NCI-H2171 treated with DMSO at 0.1 percent for 48 hours (cell line): ENCODE measurements around the gene HMGA1.

Experiments used
- DNase-seq: peaks from one replicate; lab custom pipeline; 2025; lab: John Stamatoyannopoulos, UW

HMGA1 gene

DNA sequence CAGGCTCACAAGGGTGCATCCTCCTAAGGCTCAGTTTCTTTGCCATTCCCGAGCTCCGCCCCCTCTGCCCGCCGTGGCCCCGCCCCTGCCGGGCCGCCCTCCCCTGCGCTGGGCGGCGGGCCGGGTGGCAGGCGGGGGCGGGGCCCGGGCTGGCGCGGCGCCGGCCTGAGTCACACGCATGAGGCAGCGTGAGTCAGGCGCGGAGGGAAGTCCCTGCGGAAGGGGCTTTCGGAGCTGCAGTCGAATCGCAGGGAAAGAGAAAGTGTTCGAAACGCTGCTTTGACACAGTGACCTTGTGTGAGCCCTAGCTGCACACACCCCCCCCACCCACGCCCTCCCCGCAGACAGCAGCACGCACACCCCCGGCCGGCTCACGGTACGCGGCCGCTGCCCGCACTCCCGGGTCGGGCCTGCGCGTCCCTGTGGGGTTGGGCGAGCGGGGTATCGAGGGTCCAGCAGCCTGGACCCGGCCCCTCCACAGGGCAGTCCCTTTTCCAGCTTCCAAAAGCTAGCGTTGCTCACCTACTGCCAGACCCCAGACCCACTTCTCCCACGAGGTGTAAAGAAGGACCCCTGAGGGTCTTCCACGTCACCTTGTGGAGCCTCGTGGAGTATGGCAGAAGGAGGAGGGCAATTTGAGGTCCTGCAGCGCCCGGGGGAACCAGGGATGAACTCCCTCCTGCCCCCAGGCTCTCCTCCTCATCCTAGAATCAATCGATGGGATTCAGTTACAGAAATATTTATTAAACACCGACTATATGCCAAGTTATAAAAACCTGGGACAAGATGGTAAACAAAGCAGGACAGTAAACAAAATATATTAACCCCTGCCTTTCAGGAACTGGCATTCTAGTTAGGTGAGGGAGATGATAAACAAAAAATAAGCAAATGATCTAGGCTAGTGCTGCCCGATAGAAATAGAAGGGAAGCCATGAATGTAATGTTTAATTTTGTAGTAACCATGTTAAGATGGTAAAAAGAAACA lies 12.4 kb upstream of the HMGA1 start:
- peak; percentile 90 for DNase-seq

DNA sequence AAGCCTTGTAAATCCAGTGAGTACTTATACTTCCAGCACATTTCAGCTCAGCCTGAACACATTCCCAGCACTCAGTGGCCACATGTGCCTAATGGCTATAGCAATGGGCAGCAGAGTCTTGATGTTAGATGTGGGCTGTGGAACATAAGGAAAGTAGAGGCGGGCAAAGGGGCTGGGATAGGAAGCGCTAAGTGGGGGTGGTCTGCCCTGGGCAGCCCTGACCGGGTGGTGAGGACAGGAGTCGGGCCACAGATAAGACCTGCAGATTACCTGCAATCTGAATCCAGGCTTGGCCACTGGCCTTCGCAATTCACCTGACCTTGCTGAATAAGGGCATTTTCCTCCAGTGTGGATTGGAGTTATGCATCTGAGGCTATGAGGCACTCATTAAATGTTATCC lies 11.1 kb upstream of the HMGA1 start:
- no peak for DNase-seq

DNA sequence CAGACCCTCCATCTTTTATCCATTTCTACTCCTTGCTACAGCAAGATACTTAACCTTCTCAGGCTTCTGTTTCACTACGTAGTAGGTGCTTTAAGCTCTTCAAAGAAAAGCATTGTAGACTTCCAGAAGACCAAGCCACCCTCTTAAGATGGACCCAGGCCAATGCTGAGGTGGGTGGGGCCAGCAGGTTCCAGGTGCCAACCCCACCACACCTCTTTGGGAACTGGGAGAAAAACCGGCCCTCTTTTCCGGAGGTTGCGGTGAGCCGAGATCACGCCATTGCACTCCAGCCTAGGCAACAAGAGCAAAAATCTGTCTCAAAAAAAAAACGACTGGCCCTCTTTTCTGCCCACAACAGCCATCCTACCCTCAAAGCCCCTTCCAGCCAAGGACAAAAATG lies 10.6 kb upstream of the HMGA1 start:
- DNase-seq: no peak

DNA sequence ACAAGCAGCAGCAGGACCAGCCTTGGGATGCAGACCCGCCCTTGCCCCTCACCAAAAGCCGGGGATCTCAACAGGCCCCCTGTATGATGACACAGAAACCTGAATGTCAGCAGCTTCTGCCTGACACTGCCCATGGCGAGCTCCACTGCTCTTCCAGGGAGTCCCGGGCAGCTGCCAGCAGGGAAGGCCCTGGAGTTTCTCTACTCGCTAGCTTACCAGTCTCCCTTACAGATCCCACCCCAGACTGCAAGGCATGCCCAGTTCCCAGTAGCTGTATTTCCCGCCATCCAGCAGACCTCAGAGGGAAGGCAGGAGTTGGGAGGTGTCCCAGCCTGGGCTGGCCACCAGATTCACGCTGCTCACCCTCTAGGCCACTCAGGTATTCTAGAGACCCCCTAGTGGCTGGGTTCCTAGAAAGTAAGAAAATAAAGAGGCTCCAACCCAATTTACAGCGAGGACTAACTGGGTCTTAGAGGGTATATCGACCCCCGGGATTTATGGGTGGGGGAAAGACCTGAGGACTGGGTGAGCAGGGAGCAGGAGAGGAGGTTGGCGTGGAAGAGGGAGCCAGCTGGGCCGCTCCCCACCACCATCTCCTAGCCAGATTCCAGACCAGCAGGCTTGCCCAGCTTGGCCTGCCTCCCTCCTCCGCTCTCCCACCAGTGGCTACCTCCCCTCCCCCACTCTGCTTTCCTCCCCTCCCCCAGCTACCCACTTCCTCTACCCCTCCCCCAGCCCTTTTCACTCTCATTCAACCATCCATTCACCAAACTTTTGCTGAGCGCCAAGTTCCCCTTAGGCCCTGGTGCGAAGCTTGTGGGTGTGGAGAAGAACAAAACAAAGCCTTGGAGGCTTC lies 9.7 kb upstream of the HMGA1 start:
- no peak for DNase-seq

DNA sequence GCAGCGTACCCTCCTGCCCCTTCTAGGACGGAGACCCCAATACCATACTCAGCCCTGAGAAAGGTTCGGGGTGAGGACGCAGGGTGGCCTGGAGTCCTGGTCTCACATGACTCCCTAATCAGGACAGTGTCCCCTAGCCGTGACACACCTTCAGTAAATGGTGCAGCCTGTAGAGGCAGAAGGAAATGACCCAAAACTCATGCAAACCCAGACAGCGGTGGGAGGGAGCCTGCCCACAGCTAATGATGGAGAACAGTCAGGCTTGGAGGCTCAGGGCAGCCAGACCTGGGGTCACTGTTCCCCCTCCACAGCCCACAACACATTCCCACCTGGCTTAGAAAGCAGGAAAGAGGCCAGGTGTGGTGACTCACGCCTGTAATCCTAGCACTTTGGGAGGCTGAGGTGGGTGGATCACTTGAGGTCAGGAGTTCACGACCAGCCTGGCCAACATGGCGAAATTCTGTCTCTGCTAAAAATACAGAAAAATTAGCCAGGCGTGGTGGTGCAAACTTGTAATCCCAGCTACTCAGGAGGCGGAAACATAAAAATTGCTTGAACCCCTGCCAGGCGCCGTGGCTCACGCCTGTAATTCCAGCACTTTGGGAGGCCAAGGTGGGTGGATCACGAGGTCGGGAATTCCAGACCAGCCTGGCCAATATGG lies 8.8 kb upstream of the HMGA1 start:
- DNase-seq: no peak

DNA sequence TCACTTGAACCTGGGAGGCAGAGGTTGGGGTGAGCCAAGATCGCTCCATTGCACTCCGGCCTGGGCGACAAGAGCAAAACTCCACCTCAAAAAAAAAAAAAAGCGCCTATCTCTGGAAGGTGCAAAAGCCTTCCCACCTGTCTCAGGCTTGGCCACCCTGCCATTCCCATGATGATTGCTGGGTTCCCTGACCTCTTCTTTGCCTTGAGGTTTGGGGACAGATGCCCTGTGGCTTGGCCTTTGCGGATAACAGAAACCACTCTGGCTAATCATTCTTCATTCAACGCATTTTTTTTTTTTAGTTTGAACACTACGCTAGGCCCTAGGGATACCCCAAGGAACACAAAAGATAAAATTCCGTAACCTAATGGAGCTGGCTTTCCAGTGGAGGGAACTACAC lies 6.8 kb upstream of the HMGA1 start:
- no peak for DNase-seq

DNA sequence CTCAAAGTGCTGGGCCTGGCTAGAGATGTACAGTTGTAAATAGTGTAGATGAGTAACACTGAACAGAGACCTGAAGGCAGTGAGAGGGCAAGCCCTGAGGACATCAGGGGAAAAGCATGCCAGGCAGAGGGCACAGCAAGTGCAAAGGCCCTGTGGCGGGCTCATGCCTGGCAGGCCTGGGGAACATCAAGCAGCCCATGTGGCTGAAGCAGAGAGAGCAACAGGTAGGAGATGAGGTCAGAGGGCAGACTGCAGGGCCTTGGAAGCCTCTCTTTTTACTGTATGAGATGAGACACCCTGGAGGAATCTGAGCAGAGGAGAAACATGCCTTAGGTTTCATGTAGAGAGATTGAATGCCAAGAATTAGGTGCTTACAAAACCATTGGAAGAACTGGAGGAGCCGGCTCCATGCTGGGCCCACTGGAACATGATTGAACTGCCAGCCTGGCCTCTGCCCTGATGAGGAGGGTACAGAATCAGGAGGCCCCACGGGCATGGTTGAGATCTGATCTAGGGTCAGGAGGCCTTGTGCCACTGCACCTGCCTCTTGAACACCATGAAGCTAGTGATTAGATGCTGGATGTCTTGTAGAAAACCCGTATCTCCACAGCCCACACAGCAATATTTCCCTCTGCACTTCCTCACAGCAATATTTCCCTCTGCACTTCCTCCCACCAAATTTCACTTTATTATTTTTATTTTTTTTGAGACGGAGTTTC lies 5.9 kb upstream of the HMGA1 start:
- DNase-seq: no peak

DNA sequence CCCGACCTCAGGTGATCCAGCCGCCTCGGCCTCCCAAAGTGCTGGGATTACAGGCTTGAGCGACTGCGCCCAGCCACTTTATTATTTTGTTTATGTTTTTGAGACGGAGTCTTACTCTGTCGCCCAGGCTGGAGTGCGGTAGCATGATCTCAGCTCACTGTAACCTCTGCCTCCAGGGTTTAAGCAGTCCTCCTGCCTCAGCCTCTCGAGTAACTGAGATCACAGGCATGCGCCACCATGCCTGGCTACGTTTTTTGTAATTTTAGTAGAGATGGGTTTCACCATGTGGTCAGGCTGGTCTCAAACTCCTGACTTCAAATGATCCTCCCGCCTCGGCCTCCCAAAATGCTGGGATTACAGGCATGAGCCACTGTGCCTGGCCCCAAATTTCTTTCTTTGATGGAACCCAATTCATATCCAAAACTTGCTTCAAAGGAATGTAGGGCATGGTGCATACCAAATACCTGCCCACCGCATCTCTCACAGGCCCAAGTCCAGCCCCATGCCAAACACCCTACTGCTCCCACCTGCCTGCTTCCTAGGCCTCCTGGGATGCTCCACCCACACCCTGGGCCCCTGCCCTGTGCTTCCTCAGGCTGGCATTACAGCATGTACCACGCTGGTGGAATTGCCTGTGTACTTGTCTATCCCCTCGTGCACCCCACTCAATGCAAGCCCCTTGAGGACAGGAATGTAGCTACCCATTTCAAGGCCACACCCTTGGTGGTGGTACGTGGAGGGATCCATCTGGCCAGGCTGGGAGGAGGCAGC lies 4.9 kb upstream of the HMGA1 start:
- no peak for DNase-seq

DNA sequence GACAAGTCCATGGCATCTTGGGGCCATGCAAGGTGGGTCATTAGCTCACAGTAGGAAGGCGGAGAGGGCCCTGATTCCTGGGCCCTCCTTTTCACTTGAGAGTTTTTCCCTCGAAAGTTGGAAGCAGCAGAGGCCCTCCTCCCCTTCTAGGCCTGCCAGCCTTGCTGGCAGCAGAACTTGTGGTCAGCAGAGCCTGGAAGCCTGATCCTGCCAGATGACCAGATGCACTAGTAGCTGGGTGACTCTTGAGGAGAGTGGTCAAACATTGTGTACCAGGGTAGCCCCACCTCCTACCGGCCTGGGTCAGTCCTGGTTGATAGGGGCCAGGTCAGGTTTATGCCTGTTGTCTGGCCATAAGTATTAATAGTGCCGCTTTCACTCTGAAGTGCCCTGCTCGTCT lies 3.8 kb upstream of the HMGA1 start:
- DNase-seq: no peak

DNA sequence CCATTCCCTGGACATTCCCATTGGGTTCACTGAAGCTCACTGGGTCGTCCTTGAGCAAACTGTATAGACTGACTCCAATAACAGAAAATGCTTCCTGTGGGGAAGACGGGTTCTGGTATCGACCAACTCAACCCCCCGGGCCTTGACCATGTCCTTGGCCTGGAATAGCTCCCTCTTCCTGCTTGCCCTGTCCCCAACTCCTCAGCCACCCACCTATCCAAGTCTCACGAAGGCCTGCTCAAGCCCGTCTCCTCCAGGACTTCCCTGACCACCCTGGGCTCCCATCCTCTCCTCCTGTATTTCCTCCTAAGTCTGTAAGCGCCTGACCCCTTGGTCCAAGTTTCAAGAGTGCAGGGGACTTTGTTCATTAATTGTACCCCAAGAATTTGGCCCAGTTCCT lies 2.8 kb upstream of the HMGA1 start:
- DNase-seq: no peak

DNA sequence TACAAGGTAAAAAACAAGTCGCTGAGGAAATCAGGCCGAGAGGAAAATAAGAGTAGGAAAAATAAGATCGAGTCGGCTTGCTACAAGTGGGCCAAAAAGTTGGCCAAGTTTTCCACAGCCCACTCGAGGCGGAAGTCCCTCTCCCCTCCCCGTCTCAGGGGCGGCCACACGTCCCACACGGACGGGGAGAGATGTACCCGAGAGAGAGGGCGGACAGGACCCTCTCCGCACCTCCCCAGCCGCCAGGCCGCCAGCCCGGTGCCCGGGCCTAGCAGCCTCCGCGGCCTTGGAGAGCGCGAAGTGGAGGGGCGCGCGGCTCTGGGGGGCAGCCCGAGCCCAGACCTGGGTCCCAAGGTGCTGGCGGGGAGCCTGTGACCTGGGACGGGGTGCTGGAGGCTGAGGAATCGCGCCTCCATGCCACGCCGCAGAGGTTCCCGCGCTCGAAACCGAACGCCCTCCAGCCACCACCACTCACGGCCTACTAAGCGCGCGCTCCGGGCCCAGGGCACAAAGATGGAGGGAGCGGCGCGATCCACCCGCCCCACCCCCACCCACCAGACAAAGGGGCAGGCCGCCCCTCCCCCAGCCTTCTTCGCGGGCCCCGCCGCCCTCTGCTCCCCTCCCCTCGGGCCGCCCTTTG lies 1.9 kb upstream of the HMGA1 start:
- no peak for DNase-seq

DNA sequence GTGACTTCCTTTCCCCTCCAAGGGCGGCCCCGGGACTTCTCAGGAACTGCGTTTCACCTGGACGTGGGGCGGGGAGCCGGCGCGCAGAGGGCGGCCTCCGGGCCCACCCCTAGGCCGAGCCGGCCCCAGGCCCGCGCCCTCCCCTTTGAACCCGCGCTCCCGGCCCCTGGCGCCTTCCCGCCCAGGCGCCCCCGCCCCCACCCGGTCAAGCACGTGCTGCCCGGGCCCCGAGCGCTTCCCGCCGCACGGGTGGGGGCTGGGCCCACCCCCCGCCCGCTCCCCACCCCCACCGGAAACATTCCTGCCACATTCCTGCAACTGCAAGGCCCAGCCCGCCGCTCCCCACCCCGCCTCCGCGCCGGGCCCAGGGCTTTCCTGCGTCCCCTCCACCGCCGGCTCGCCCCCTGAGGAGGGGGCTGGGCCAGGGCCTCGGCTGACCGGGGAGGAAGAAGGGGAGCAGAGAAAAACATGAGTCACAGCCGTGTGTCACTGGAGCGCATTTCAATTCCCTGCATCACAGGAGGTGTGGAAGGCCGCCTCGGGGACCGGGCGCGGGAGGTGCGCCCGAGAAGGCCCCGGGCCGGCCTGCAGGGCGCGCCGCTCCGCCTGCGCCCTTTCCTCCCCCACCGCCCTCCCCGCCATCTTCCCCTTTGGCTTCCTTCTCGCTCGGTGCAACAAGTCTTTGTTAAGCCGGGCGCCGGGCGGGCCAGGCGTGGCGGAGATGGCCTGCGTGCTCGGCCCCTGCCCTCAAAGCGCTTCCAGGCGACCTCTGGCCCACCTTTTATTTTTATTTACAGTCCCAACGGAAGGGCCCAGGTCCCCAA lies 1.2 kb upstream of the HMGA1 start:
- DNase-seq: no peak

DNA sequence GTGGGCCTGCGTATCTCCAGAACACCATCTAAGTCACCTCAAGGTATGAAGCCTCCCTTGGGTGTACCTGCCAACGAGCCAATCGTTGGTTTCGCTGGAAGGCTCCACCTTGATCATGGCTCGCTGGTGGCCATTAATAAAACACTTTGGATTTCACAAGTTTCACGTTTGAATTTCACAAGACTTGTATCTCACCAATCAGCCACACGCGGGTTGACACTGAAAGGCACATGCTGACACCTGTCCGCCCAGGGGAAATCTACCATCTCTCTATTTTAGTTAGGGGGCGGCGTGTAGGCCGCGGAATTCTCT lies 586 bp upstream of the HMGA1 start:
- peak; percentile 35 for DNase-seq

DNA sequence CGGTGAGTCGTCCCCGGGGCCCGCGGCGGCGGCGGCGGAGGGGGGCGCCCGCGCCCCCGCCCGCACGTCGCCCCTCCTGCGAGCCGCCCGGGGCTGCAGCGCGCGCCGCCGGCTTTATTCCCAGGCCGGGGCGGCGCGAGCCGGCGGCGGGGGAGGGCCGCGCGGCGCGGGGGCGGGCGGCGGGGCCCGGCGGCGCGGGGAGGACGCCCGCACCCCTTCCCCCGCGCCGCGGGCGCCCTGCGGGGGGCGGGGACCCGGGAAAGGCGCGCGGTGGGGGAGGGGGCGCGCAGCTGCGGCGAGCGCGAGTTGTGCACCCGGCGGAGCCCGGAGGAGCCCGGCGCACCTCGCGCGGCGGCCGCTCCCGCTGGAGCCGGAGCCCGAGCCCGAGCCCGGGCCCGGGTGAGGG lies 646 bp downstream of the HMGA1 start:
- no peak for DNase-seq

DNA sequence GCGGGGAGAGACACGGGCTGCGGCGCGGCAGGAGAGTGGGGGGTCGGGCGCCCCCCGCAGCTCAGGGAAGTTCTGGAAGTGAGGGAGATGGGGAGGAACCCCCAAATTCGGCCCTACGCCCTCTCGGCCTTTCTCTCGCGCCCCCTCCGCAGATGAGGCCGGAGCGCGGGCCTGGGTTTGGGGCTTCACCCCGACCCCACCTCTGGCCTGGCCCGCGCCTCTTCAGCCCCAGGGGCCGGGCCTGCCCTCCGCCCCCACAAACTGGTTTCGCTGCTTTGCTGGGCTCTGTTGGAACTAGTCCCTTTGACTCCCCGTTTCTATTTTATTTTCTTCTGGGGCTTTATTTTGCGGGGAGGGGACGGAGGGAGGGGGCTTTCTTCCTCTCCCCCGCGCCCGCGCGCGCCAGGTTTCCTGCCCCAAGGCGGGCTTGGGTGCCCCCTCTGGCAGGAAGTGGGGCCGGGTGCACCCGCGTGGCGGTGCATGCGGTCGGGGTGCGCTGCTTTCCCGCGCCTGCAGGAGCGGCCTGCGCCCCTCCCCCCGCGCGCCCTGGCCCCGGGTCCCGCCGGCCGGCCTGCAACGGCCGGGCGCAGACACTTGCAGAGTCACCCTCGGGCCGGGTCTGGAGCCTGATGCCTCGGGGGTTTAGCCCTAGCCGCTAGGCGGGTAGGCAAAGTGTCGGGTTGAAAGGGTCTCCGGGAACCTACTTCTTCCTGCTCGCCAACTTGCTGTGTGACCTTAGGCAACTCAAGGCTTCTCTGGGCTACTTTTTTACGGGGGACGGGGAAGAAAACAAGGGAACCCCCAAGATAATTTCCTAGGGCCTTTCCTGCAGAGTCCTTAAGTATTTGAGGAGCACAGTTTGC lies 1.3 kb downstream of the HMGA1 start:
- peak; percentile 49 for DNase-seq

DNA sequence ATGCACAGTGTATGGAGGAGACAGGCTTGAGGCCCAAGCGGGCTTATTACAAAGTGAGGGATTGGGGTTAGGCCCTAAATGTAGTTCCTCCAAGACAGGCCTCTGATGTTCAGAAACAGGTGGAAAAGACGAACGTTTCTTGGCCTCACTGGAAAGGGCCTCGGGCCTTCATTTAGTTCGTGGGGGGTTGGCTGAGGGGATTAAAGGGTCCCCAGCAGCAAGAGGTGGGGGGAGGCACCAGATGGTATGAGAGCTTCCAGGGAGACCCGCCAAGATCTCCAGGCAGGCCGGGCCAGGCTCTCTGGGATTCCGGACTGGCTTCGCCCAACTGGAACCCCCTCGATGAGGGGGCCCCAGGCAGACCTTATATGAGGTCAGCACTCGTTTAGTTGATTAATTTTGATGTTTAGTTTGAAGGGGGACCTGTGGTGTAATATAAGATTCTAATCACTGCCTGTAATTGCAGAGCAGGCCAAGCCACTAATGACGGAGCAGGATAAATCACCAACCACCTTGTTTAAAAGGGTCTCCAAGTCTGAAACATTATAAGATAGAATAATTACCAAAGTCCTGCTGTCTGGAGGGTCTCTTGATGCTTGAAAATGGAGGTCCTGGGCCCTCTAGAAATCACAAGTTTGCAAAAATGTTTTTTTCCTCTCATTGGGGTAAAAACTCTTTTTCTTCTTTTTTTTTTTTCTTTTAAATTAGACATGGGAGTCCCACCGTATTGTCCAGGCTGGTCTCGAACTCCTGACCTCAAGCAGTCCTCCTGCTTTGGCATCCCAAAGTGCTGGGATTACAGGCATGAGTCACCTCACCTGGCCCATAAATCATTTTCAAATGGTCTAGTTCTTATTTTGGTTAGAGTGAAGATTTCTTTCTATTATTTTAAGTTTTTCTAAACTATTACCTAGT lies 2.2 kb downstream of the HMGA1 start:
- DNase-seq: no peak

DNA sequence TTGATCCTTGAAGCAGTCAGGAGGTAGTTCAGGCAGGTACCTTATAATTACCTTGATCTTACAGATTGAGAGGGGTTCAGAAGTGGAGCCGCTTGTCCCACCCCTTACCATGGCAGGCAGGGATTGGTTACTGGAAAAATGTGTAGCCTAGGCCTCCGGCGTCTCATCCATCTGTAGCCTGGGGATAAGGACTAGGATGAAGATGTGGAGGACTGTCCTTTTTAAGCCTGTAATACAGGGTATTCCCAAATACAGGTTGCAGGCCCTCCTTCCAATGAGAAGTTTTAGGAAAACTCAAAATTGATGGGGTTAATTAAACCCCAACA lies 2.8 kb downstream of the HMGA1 start:
- DNase-seq: no peak

DNA sequence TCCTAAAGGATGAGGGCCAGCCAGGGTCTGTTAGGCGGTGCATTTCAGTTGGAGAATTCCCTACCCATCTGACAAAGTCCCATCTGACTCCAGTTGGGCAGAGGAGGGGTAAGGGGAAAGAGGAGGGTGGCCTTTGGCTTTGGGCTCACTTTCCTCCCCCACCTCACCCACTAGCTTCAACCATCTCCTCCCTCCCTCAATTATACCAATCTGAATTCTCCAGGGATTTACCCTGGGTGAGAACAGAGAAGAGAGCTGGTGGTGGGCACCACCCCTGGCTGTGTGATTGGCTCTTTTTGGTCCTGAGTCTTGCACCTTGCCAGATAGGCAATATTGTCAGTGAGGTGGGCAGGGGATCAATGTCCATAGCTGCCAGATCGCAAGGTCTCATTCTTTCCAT lies 3.2 kb downstream of the HMGA1 start:
- DNase-seq: no peak
